RWPE1 (cell line): ENCODE results near the gene INPP5A.

ENCODE experiments used
- CTCF ChIA-PET: fragments of 350-600 bp; sonication (Branson Sonifier 250); formaldehyde crosslinking; extraction: SDS; loops from one replicate; lab custom pipeline; 2021; lab: Yijun Ruan, JAX
- POLR2A ChIA-PET: fragments of 400-600 bp; formaldehyde crosslinking; extraction: SDS; loops from one replicate; lab custom pipeline; 2020; ENCODE audit warnings: antibody characterized with exemption; ENCODE audit not compliant: low non-redundant PET; lab: Yijun Ruan, JAX
- DNase-seq: peaks from one replicate; pipeline ENCODE4 v3.0.0; 2012; ENCODE audit warnings: low spot score
- H3K27ac ChIP-seq: fragments of 450-650 bp; 2 replicates; pipeline ENCODE4 v1.5.1; 2017
- CTCF ChIP-seq: fragments of 450-650 bp; conservative IDR thresholded peaks from 2 replicates; pipeline ENCODE4 v1.5.1; 2017; ENCODE audit warnings: low read depth, mild to moderate bottlenecking

Gene INPP5A

GRCh38 chr10:132497861-132498561 is 39.6 kb upstream of the INPP5A start:
- no peak for DNase-seq
- POLR2A ChIA-PET = no interaction called here
- no peak for TF ChIP-seq CTCF
- H3K27ac ChIP-seq = no peak overlapping the region
- CTCF ChIA-PET = no interaction called here

- ChIA-PET POLR2A (no interaction called here), CTCF (interaction anchor here (0.7 kb wide), 1 partner anchor 276 kb away, joined by 4 read pairs; no protein-coding TSS in a partner anchor)
- no peak overlapping the region for H3K27ac ChIP-seq
- DNase-seq = no peak
- no peak for TF ChIP-seq CTCF
Measured at GRCh38 chr10:132498562-132499366, 38.8 kb upstream of the INPP5A start.

- no peak for DNase-seq
- POLR2A ChIA-PET = no interaction called here
- CTCF ChIA-PET = no interaction called here
- H3K27ac ChIP-seq = no peak overlapping the region
- TF ChIP-seq CTCF = no peak
Measured at GRCh38 chr10:132499367-132499685, 38.3 kb upstream of the INPP5A start.

GRCh38 chr10:132500781-132501415 is 36.7 kb upstream of the INPP5A start:
- no peak for DNase-seq
- ChIA-PET CTCF (no interaction called here), POLR2A (no interaction called here)
- H3K27ac ChIP-seq = no peak overlapping the region
- TF ChIP-seq CTCF = no peak

- POLR2A ChIA-PET = no interaction called here
- no peak for TF ChIP-seq CTCF
Measured at GRCh38 chr10:132502544-132503300, 34.9 kb upstream of the INPP5A start.

More at GRCh38 chr10:132502544-132503300, 34.9 kb upstream of the INPP5A start:
- DNase-seq = no peak
- no peak overlapping the region for H3K27ac ChIP-seq
- CTCF ChIA-PET = no interaction called here
